HG02981 (cell line): ENCODE results near the gene GCNA.
"Not testable (repeated sequence)": the region's sequence is repeated elsewhere in the genome, so short reads cannot be mapped to it uniquely, and the experiment has no call there.

Experiments
- ATAC-seq: cut with Tn5 transposase; IDR thresholded peaks from one replicate; pipeline ENCODE4 v1.9.1; 2021; ENCODE audit warnings: mild to moderate bottlenecking, moderate library complexity; ENCODE audit not compliant: unreplicated experiment

Gene GCNA

DNA sequence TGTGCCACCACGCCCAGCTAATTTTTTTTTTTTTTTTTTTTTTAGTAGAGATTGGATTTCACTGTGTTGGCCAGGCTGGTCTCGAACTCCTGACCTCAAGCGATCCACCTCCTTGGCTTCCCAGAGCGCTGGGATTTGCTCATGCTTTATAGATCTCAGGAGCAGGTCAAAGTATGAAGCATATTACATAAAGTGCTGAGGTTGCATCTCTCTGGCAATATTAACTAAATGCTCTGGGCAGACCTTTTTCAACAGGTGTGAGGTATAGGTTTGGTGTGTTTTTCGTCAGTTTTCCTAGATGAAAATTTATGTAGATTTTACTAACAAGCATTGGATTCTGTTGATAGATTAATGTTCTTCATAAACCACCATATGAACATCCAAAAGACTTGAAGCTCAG lies 19.3 kb upstream of the GCNA start:
- no peak for ATAC-seq

DNA sequence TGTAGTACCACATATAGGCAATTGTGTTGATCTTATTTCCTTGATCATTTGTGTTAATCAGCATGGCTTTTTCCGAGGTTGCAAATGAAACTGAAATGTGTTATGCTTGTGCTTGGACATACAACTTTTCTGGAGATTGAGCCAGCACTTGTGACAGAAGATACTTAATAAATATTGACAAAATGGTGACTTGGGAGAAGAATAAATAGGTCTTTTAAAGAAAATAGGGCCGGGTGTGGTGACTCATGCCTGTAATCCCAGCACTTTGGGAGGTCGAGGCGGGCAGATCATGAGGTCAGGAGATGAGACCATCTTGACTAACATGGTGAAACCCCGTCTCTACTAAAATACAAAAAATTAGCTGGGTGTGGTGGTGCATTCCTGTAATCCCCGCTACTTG lies 18.5 kb upstream of the GCNA start:
- ATAC-seq = not testable (repeated sequence)

DNA sequence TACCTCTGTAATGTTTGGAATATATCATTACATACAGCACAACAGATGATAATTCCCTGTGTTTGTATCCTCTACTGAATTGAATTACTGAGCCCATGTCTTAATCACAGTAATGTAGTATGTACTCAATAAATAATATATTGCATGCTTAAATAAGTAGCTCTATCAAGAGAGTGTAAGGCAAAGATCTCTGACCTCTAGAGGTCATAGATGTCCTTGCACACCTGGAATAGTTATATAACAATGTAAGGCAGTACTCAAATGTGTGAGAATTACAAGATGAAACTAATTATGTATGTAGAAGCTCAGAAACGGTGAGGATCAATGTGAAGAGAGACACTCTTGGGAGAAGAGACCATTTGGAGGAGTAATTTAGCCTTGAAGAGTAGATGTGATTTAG lies 14.3 kb upstream of the GCNA start:
- no peak for ATAC-seq

DNA sequence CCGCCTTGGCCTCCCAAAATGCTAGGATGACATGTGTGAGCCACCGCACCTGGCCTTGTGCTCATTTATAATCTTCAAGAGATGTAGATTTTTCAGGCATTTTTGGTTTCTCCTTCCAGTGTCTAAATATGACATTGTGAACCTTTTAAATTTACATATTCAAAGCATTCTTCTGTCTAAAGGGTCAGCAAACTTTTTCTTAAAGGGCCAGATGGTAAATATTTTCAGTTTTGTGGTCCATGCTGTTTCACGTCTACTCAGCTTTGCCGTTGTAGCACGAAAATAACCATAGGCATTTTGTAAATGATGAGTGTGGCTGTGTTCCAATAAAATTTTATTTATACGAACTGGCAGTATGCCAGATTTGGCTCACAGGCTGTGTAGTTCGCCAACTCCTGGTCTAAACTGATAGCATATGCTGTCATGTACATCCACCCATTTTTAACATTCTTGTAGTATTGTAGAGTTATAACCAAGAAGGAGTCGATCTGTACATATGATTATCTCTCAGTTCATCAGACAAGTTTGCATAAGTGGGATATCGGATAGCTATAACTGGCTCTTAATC lies 12.7 kb upstream of the GCNA start:
- no peak for ATAC-seq

DNA sequence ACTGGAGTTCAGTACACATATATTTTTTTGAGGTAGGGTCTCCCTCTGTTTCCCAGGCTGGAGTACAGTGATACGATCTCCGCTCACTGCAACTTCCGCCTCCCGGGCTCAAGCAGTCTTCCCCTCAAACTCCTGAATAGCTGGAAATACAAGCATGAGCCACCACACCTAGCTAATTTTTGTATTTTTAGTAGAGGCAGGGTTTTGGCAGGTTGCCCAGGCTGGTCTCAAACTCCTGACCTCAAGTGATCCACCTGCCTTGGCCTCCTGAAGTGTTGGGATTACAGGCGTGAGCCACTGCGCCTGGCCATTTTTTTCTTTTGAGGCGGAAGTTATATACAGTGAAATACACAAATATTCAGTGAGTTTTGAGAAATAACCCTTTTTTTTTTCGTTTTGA lies 6.8 kb upstream of the GCNA start:
- ATAC-seq = not testable (repeated sequence)

DNA sequence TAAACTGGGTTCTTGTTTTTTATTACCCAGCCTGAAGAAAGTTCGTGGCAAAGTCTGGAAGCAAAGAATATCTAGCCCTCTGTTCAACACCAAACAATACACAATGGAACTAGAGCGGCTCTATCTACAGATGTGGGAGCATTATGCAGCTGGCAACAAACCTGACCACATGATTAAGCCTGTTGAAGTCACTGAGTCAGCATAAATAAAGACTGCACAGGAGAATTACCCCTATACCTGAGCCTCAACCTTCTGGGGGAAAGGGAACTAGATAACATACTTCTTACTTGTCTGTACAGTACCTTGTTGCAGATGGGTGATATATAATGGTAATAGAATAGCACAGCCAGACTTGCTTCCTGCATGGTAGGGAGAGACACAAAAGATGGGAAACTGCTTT lies 4.6 kb upstream of the GCNA start:
- no peak for ATAC-seq

DNA sequence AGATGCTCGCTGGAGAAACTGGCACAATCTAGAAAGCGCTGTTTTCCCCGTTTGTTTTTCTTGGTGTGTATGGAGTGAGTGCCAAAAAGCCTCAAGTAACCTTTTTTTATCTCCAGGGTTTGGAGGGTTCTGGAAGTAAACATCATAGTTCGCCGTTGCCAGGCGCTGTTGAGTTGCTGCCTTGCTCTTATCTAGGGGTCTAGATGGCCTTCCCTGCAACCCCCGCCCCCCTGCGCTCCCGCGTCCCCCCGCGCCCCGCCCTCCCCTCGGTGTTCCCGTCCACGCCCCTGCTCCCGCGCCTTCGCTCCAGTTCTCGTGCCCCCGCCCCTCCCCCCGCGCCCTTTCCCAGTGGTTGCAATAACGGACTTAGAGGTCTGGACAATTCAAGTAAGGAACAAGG lies 555 bp upstream of the GCNA start:
- ATAC-seq = no peak

DNA sequence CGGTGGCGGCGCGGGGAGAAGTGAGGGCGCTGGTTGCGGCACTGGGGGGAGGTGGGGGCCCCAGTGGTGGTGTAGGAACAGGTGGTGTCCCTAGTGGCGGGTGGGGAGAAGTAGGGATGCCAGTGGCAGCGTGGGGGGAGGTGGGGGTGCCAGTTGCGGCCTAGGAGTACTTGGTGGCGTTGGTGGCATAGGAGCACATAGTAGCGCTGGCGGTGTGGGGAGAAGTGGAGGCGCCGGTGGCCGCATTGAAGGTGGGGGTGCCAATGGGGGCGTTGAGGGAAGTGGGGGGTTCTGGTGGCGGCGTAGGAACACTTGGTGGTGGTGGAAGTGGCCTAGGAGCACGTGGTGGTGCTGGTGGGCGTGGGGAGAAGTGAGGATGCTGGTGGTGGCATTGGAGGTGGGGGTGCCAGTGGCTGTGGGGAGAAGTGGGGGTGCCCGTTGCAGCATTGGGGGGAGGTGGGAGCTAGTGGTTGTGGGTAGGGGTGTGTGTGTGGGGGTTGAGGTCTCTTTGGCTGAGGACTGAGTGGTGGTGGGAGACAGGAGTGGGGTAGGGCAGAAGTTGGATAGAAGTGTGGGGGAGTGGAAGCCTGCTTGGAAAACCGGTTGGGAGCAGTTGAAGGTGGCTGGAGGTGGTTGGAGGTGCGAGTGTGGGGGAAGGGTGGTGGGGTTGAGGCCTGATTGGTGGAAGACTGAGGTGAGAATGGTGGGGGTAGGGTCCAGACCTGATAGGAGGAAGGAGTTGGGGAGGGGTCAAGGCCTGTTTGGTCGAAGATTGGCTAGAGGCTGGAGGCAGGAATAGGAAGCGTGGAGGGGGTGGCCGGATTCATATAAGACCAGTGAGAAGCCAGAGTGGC lies 1.1 kb downstream of the GCNA start:
- no peak for ATAC-seq

DNA sequence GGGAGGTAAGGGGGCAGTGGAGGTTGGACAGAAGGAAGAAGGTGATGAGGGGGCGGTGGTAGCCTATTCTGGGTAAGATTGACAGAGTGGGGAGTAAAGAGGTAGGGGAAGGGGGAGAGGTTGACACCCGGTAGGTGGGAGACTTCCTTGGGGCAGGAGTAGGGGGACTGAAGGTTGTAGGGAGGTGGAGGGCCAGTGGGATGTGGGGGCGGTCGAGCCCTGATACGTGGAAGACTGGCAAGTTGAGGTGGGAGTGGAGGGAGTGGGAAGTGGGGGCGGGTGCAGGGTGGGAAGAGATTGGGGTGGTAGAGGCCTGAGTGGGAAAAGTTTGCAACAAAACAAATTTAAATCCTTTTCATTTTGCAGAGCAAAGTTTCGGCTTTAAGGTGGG lies 1.7 kb downstream of the GCNA start:
- ATAC-seq = no peak

DNA sequence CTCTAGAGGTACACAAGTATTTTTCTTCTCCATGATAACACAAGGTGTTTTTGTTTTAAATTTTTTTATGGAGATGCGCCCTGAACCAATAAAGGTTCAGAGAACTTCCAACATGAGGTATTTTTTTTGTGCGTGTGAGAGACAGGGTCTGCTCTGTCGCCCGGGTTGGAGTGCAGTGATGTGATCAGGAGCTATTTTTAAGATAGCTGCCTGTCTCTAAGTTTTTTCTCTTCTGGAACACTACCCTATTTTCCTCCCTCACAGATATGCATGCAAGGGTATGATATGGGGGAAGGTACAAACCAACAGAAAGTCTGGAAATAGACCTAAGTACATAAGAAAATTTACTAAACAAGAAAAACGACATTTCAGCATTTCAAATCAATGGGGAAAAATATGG lies 3.0 kb downstream of the GCNA start:
- no peak for ATAC-seq

DNA sequence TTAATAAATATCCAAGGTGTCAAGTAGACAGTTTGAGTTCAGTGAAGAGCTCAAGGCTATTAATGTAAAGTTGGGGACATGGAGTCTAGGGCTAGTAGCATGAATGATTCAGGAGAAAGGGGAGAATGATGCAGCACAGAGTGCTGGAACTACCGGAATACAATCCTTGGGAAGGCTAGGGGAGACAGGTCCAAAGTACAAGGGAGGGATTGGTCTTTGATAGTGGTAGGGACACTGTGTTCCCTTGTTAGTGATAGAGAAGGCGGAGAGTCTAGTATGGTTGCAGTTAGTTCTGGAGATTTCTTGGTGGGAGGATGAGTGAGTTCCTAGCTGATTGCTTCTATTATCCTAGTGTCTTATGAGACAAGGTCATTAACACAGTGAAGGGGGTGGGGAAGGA lies 8.7 kb downstream of the GCNA start:
- ATAC-seq = no peak

DNA sequence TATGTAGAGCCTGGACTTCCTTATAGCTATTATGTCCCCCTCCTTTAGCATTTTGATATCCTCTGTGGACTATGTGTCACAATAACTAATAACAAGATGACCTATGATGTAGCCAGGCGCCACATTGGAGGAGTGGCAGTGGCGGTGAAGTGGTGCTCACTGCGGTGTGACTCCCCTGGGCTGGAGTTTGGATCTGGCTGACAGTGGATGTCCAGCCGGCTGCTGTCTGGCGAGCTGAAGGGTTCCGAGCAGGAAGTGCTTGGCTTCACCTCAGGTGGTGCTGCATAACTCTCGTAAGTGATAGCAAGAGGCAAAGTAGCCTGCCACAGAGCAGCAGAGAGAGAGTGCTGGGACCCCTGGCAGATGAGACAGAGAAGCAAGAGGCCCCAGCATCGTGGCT lies 15.0 kb downstream of the GCNA start:
- not testable (repeated sequence) for ATAC-seq

DNA sequence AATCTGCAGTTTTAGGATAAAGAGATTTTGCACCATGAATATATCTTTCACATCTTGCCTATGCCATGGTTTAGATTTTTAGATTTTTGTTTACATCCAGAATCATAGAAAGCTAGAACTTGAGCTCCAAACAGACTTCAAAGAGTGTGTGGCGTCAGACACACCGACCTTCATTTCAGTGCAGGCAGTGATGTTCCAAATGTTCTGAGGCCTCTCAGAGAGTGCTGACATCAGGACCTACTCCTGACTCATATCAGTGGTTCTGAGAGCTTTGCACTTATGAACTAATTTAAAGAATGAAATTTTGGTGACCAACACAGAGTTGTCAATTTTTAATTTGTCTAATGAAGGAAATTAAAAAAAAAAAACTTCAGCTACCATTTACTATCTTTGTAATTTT lies 21.7 kb downstream of the GCNA start:
- ATAC-seq = no peak

DNA sequence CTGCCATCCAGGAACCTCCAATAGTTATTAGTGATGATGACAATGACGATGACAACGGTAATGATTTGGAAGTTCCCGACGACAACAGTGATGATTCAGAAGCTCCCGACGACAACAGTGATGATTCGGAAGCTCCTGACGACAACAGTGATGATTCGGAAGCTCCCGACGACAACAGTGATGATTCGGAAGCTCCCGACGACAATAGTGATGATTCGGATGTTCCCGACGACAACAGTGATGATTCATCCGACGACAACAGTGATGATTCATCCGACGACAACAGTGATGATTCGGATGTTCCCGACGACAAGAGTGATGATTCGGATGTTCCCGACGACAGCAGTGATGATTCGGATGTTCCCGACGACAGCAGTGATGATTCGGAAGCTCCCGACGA lies 25.4 kb downstream of the GCNA start:
- ATAC-seq = no peak

DNA sequence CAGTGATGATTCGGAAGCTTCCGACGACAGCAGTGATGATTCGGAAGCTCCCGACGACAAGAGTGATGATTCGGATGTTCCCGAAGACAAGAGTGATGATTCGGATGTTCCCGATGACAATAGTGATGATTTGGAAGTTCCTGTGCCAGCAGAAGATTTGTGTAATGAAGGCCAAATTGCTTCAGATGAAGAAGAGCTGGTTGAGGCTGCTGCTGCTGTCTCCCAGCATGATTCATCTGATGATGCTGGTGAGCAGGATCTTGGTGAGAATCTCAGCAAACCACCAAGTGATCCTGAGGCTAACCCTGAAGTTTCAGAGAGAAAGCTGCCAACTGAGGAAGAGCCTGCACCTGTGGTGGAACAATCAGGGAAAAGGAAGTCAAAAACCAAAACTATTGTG lies 25.9 kb downstream of the GCNA start:
- ATAC-seq = no peak

DNA sequence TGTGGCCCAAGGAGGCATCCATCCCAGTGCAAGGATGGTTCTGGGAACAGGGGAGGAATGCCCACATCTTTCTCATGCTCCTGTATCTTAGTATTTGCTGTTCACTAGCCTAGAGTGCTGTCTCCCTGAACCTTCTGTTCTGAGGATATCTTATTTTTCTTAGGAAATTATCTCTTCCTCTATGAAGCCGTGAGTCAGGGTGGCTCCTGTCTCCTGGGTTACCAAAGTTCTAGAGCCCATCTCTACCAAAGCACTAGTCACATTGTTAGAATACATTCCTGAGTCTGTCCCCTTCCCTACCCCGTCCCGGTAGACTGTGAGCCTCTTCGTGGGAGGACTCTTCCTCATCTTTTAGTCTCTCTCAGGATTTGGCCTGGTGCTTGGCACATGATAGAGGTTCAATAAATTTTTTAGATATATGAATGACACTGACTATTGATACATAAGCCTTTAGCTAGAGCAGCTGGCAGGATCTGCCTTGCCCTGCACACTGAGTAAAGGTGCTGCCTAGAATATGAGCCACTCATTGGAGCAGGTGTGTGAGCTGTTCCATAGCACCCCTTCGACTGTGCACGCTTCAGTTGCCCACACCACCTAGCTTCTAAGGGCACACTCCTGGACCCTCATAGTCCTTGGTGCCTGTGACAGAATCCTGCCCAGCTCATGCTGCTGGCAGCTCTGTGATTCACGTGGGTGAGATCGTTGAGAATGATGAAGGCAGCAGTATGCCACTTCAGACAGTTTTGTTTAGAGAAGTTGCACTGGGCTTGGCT lies 26.7 kb downstream of the GCNA start:
- ATAC-seq = no peak

DNA sequence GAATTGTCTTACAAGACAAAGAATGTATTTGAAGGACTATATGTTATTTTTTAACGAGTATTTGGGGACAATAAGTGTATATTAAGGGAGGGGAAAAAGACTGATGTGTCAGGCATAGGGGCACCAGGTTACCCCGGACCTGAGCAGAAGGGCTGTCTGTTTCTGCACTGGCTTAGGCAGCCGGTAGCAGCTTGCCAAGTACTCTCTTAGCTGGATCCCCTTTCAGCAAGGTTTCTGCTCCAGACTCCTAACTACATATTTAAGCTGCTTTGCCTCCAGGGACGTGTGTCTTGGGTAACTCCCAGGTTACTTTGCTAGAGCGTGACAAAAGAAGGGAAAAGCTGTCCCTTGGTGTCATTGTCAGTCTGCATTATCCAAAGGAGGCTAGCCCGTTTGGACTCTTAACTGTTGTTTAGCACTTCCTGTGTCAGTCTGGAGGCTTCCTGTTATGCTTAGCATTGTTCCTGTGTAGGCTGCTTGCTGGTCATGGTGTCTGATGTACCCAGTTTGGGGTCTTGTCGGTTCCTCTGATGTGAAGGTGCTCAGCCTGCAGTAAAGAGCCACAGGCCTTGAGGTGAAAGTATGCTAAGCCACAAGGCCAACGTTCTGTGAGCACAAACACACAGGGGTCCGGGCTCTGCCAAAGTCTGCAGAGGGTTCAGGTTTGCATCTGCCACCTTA lies 28.4 kb downstream of the GCNA start:
- no peak for ATAC-seq

DNA sequence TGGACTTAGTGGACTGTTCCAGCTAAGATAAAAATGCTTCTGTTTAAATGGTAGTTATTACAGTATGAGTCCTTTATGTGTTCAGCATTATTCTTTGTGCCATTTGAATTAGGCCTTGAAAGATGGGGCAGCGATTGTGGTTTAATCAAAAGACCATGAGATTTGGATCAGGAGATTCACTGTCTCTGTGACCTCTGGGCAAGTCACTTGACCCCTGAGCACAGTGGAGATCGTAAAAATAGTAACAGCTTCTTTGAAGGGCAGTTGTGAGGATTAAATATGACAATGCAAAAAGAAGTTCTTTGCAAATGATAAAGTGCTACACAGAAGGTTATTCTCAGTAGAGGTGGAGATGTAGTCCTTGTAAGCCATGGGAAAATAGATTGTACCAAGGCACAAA lies 29.3 kb downstream of the GCNA start:
- no peak for ATAC-seq

DNA sequence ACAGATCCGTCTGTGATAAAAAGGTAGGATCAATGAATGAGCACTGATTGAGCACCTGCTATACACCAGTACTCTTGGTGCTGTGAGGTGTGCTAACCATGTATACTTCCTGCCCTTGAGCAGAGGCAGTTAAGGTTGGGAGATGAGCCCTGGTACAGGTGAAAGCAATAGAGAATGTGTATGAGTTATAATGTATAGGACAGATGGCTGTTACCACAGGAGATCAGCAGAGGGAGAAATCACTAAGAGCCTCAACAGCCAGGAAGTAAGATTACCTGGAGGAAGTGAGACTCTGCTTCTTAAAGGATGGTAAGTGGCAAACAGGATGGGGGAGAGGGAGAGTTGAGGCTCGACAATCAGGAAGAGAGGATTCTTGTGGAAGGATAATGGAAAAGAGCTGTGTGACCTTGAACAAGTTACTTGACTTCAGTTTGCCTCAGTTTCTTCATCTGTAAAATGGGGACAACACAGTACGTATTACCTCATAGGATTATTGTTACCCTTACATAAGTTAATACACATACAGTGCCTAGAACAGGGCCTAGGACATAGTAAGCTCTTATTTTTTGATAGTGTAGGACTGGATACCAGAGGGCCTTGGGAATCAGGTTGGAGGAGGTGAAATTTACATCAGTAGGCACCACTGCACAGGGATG lies 31.0 kb downstream of the GCNA start:
- ATAC-seq = no peak

DNA sequence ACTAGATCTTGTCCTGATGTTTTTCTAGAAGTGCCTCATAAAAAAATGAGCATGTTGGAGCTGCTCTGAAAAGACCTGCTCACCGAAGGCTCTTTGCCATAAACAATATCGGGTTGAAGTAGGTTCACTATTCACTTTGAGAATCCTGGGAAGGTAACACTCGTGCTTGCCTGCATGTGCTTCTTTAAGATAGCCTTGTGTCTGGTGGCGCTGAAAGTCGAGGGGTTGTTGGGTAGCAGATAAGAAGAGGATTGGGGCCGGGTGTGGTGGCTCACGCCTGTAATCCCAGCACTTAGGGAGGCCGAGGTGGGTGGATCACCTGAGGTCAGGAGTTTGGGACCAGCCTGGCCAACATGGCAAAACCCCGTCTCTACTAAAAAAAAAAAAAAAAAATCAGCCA lies 33.5 kb downstream of the GCNA start:
- ATAC-seq = not testable (repeated sequence)

DNA sequence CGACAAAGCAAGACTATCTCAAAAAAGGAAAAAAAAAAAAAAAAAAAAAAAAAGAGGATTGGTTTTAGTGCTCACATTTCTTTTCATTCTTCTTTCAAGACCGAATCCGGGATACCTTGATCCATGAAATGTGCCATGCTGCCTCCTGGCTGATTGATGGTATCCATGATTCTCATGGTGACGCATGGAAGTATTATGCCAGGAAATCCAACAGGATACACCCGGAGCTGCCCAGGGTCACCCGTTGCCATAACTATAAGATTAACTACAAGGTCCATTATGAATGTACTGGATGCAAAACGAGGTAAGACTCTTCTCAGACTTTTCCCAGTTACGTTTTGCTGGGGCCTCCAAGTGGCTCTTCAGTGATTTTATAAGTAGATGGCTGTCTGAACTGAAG lies 34.0 kb downstream of the GCNA start:
- ATAC-seq = no peak
